COLO829 (cell line): Measurements from ENCODE around the gene SPI1.
A peak's percentile ranks its signal among the peaks of the same experiment; 100 is the strongest.

Source experiments
- DNase-seq: peaks from one replicate; pipeline ENCODE4 v3.0.0; 2012; ENCODE audit warnings: low spot score

The SPI1 gene

GRCh38 chr11:47378010-47378835 lies at the start of gene SPI1:
Gene SPI1, minus strand, starts transcription at chr11:47378547. Its CDS starts 194 bp downstream, at chr11:47378353.
- no peak for DNase-seq

GRCh38 chr11:47426062-47426956 lies 48.0 kb upstream of the SPI1 start, which contains the start of gene PSMC3:
Gene PSMC3, minus strand, starts transcription at chr11:47426439. Its CDS starts 160 bp downstream, at chr11:47426279.
- DNase-seq: peak; percentile 96

- DNase-seq: no peak
Observed at GRCh38 chr11:47425611-47426010, 47.3 kb upstream of the SPI1 start.

GRCh38 chr11:47418454-47419259 lies 40.3 kb upstream of the SPI1 start:
- no peak for DNase-seq

- DNase-seq: no peak
Observed at GRCh38 chr11:47417712-47418111, 39.4 kb upstream of the SPI1 start.

GRCh38 chr11:47415949-47416472 lies 37.7 kb upstream of the SPI1 start:
- no peak for DNase-seq

GRCh38 chr11:47415091-47415854 lies 36.9 kb upstream of the SPI1 start:
- DNase-seq: no peak

GRCh38 chr11:47414685-47415070 lies 36.3 kb upstream of the SPI1 start:
- DNase-seq: no peak

- no peak for DNase-seq
Observed at GRCh38 chr11:47413908-47414684, 35.7 kb upstream of the SPI1 start.

- no peak for DNase-seq
Observed at GRCh38 chr11:47413351-47413750, 35.0 kb upstream of the SPI1 start.

- DNase-seq: peak; percentile 51
Observed at GRCh38 chr11:47411884-47412746, 33.8 kb upstream of the SPI1 start.

GRCh38 chr11:47410370-47411264 lies 32.3 kb upstream of the SPI1 start:
- no peak for DNase-seq

GRCh38 chr11:47409440-47410369 lies 31.4 kb upstream of the SPI1 start:
- DNase-seq: no peak

- peak; percentile 48 for DNase-seq
Observed at GRCh38 chr11:47408598-47409439, 30.5 kb upstream of the SPI1 start.

GRCh38 chr11:47407746-47408590 lies 29.6 kb upstream of the SPI1 start, which contains the start of gene SLC39A13:
Gene SLC39A13, plus strand, starts transcription at chr11:47408590. Its CDS starts 1,505 bp downstream, at chr11:47410095.
- DNase-seq: peak; percentile 94
